GM12873 (cell line): Measurements from ENCODE around the gene PRKAG2.

Experiments used
- TF ChIP-seq, protein P1 (sequence below): IDR thresholded peaks from 2 replicates; pipeline ENCODE4 v1.5.1; 2012; ENCODE audit warnings: low read depth, mild to moderate bottlenecking, moderate library complexity, low read length, control low read depth; ENCODE audit not compliant: insufficient read depth; ENCODE audit errors: missing control alignments

PRKAG2 gene

DNA sequence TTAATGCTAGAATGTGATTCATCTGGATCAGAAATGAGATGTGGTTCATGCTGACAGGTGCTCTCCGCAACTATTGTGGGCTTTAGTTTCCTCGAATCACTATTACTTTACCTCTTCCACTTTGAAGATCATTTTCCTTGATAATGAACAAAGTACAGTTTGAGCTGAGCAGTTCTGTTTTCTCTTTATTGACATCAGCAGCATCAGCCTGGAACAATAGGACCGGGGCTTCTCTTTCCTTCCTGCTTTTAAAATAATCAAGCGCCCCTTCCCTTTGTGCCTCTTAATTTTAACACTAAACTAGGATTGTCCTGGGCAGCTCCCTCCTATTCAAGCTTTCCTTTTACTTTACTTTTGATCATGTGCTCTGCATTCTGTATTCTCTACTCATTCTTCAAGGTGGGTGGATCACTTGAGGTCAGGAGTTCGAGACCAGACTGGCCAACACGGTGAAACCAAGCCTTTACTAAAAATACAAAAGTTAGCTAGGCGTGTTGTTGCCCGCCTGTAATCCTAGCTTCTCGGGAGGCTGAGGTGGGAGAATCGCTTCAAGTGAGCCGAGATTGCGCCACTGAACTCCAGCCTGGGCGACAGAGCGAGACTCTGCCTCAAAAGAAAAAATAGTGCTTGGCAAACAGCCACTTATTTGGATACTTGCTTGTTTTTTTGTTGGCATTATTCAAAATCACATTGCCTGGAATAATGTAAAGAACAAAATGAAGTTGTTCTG is 290.2 kb downstream of the PRKAG2 start:
- TF ChIP-seq, protein P1, sequence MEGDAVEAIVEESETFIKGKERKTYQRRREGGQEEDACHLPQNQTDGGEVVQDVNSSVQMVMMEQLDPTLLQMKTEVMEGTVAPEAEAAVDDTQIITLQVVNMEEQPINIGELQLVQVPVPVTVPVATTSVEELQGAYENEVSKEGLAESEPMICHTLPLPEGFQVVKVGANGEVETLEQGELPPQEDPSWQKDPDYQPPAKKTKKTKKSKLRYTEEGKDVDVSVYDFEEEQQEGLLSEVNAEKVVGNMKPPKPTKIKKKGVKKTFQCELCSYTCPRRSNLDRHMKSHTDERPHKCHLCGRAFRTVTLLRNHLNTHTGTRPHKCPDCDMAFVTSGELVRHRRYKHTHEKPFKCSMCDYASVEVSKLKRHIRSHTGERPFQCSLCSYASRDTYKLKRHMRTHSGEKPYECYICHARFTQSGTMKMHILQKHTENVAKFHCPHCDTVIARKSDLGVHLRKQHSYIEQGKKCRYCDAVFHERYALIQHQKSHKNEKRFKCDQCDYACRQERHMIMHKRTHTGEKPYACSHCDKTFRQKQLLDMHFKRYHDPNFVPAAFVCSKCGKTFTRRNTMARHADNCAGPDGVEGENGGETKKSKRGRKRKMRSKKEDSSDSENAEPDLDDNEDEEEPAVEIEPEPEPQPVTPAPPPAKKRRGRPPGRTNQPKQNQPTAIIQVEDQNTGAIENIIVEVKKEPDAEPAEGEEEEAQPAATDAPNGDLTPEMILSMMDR: no peak

DNA sequence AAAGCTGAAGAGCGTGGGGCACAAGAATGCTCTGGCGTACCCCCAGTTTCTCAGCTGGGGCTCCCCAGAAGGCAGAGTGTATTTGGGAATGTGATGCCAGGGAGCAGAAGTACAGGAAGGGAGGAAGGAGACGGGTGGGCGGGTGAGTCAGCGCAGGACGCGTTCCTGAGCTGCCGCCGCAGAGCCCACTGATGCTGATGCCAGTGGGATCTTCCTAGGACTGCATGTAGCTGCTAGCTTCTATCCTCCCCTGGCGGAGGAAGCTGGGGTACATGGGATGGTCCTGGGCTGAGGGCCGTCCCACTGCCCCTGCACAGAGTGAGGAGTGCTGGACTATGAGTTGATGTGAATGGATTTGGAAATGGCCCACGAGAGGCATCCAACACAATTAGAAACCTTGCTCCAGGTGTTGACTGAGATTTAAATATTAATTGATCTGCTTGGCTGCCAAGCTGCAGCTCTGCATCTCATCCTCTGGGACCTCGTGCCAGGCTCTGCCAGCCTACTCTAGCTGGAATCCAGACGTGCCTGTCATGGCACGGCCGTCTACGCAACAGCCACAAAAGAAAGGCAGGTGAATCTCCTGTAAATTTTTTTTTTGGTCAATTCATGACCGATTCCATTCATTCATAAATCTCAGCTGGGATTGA is 291.0 kb downstream of the PRKAG2 start:
- TF ChIP-seq, protein P1: no peak

DNA sequence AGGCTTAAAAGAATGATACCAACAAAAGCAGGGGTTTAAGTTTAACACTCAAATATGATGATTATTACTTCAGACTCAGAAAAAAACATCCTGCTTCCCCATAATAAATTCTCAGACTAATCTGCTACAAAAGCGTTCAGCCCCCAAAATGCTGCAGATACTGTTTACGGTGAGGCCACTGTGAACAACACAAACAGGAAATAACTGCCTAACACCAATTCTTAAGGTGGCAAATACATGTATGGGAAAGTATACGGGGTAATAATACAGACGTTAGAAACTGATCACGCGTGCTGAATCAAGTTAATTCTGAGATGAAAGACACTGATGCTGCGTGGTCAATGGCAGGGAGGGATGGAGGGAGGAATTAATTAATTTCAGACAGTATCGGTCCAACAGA is 295.2 kb downstream of the PRKAG2 start:
- TF ChIP-seq, protein P1: no peak

DNA sequence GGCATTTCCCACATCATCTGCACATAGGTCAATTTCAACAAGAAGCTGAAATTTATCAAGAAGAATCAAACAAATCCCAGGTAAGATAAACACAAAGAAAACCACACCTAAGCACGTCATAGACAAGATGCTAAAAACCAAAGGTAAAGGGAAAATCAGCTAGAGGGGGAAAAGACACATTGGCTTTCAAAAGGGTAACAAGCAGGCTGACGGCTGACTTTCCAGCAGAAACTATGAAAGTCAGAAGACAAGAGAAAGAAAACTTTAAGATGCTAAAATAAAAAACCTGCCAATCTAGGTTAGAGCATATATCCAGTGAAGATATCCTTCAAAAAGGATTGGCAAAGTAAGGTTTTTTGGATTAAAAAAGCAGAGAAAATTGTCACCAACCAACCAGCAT is 297.3 kb downstream of the PRKAG2 start:
- TF ChIP-seq, protein P1: no peak

DNA sequence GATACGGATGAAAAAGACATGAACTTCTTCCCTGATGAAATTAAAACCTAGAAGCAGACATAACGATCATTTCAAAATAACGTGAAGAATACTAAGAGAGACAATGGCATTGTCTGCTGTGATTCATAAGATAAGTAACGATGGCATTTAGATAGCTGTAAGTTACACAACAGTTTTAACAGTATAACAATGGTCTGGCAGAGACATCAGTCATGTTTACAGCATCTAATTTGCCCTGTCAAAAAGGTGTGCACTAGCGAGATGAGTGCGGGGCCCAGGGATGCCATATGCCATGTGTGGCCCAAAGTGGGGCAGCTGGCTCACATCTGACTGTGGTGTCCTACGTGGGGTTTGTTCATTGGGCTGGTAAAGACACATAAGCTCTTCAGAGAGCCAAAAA is 301.5 kb downstream of the PRKAG2 start:
- TF ChIP-seq, protein P1: no peak

DNA sequence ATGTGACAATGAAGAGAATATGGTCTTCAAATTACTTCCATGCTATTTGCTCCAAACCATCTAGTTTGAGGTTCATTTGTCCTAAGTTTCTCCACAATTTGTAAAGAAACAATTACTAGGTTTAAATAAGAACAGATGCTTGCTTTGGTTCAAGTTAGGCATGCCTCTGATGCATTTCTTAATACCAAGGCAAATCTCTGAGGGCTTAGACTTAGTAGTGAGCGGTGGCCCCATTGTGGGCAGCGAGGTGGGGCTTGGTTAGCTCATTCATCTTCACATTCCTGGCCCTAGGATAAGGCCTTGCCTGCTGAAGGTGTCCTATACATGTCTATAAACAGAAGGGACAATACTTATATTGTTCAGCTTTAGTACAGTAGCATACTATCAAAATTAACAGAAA is 304.8 kb downstream of the PRKAG2 start:
- TF ChIP-seq, protein P1: no peak

DNA sequence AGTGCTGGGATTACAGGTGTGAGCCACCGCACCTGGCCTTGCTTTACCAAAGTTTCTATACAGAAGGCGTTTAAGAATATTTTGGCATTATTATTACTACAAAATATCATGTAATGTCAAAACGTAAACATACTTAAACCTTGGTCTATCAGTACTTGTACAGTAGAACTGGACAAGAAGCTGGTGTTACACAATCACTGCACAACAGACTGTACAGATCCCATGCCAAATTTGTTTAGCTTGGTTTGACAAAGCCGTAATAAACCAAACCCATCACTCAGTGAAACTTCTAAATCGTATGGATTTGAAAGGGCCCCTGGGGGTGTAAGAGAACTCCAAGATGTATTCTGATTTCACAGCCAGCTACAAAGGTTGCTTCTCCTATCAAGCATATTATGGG is 305.4 kb downstream of the PRKAG2 start:
- TF ChIP-seq, protein P1: no peak
